SK-N-MC (cell line): ENCODE measurements around the gene RGS10.

Experiments
- EZH2 ChIP-seq: fragments of 200-600 bp; sonication (generic); IDR thresholded peaks from one replicate; pipeline ENCODE4 v1.6.1; 2017; ENCODE audit warnings: antibody characterized with exemption
- FOXP2 ChIP-seq: optimal IDR thresholded peaks from 2 replicates; pipeline ENCODE3; 2011; ENCODE audit warnings: mild to moderate bottlenecking, moderate library complexity; ENCODE audit not compliant: insufficient read depth; ENCODE audit errors: extremely low read length, control extremely low read depth
- POLR2AphosphoS5 ChIP-seq: IDR thresholded peaks from 2 replicates; pipeline ENCODE4 v1.6.1; 2012; ENCODE audit warnings: mild to moderate bottlenecking, low read depth, low read length, borderline replicate concordance

GRCh38 chr10:119518176-119518575 lies 24.3 kb downstream of the RGS10 start:
- TF ChIP-seq POLR2AphosphoS5 (no peak), EZH2 (no peak), FOXP2 (no peak)
